ENCODE measurements around the gene NHERF1. TPM values are rescaled to one million over a fixed set of nuclear protein-coding genes. Genes with fewer than 3 reads are reported as not detected.

The NHERF1 gene
- total and polyA plus RNA-seq, 2 of the 4 experiments (the other 2 are of a cell fraction), result 3.8 to 11.8 TPM

DNA sequence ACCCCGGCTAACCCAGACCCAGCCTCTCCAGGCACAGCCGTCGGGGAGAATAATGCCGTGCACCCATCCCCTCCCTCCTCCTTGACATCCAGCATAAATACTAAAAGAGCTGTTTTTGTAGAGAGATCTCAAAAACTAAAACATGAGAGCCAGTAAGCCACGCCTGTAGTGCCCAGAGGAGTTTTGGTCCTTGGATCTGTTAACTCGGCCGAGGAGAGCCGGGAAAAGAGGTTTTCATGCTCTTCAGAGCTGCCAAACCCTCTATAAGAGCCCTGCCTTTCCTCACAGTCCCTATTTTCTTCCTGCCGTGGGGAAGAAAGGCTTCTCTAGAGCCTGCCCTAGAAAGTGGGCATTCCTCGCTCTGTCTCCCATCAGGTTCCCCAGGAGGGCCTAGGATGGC, 57.9 kb downstream of the NHERF1 start:
- intact Hi-C loops (cut with micrococcal nuclease), result no loop called here
- no peak overlapping the region for H2BK20ac ChIP-seq (ENCODE audit: low read depth, low read length)
- H3K9ac ChIP-seq (ENCODE audit: low read depth, low read length), result no peak overlapping the region
- peaks cover 9% of the 10 kb centered on the region for H3K36me3 ChIP-seq (ENCODE audit: control insufficient read depth, insufficient read depth, low read length)
- no peak overlapping the region for H3K27ac ChIP-seq (ENCODE audit: insufficient read depth, low read length)
- H3K79me1 ChIP-seq (ENCODE audit: low read depth in 1 of 2, low read length in 2 of 2), result no peaks in the 10 kb centered on the region
- H3K56ac ChIP-seq (ENCODE audit: extremely low read depth, insufficient read depth, low read length), result no peak overlapping the region
- H3K4me3 ChIP-seq (ENCODE audit: insufficient read depth, low read depth, low read length), result no peak overlapping the region
- no peak overlapping the region for H2AFZ ChIP-seq (replicated peaks; ENCODE audit: low read length, poor library complexity)
- H4K5ac ChIP-seq (ENCODE audit: low read depth, low read length), result no peak overlapping the region
- no peak overlapping the region for H4K91ac ChIP-seq (ENCODE audit: insufficient read depth, low read depth, low read length)
- DNase-seq (no peak), ATAC-seq (ENCODE audit: low read depth) (no peak)
- H2BK15ac ChIP-seq (ENCODE audit: low read depth, low read length), result no peak overlapping the region
- no peak overlapping the region for H2BK5ac ChIP-seq (ENCODE audit: low read depth, low read length, poor library complexity, severe bottlenecking)
- H3K18ac ChIP-seq (ENCODE audit: low read depth, low read length), result no peak overlapping the region
- no CpG with 5 or more reads among the region's 10 CpGs for WGBS, 2 experiments (ENCODE audit: extremely low coverage in 2 of 2, insufficient read length in 1 of 2)
- H4K8ac ChIP-seq (ENCODE audit: low read depth in 2 of 2, low read length in 2 of 2), result no peak overlapping the region
- in situ Hi-C loops (cut with MboI; ENCODE audit: low sequenced_read_pairs), result no loop called here
- H3K23ac ChIP-seq (ENCODE audit: low read depth, low read length), result no peak overlapping the region
- H2AK5ac ChIP-seq (ENCODE audit: low read depth, low read length), result no peak overlapping the region
- H2BK120ac ChIP-seq (ENCODE audit: low read depth, low read length), result no peak overlapping the region
- BruUV-seq (replicated peaks), result no TSS peak
- H2AK9ac ChIP-seq (replicated peaks; ENCODE audit: low read depth, low read length, poor library complexity), result no peak overlapping the region
- POLR2A ChIA-PET (ENCODE audit: unreplicated experiment), result no interaction called here
- no peaks in the 10 kb centered on the region for H3K4me1 ChIP-seq (ENCODE audit: control insufficient read depth, insufficient read depth, low read length)
- CTCF ChIA-PET, result interaction anchor here (0.7 kb wide), 1 partner anchor 15 kb away, joined by 3 read pairs; no protein-coding TSS in a partner anchor
- H4K20me1 ChIP-seq (ENCODE audit: insufficient read depth, low read length), result no peaks in the 10 kb centered on the region; the same call in 1 of the 2 replicates
- dilution Hi-C loops (cut with HindIII; ENCODE audit: low sequenced_read_pairs, unreplicated experiment), result no loop called here
- H3K14ac ChIP-seq (replicated peaks; ENCODE audit: low read depth, low read length), result no peak overlapping the region
- H3K27me3 ChIP-seq (ENCODE audit: control insufficient read depth, insufficient read depth, low read length), result no peaks in the 10 kb centered on the region
- 0 out of 2 replicates have a peak, but pooled peaks cover 2% of the 10 kb centered on the region for H3K9me1 ChIP-seq (ENCODE audit: insufficient read depth, low read length)
- no peaks in the 10 kb centered on the region for H3K9me3 ChIP-seq (ENCODE audit: control insufficient read depth, insufficient read depth, low read length)
- H3K4me2 ChIP-seq (ENCODE audit: low read depth, low read length), result no peak overlapping the region
- H3K4ac ChIP-seq (ENCODE audit: low read depth, low read length), result no peak overlapping the region
- no peak for TF ChIP-seq POLR2A (IDR thresholded peaks at IDR 0.05; ENCODE audit: low read depth, low read length)
- TF ChIP-seq CHD1 (IDR thresholded peaks at IDR 0.05; ENCODE audit: low read depth, low read length), result no peak
- no peak for TF ChIP-seq MAZ (IDR thresholded peaks at IDR 0.05; ENCODE audit: borderline replicate concordance, low read depth, low read length)
- TF ChIP-seq NFE2L2 (IDR thresholded peaks at IDR 0.05; ENCODE audit: low read depth, low read length), result no peak
- TF ChIP-seq FOS (IDR thresholded peaks at IDR 0.05; ENCODE audit: low read depth, low read length), result no peak
- no peak for TF ChIP-seq MXI1 (IDR thresholded peaks at IDR 0.05; ENCODE audit: borderline replicate concordance, low read depth, low read length)
- no peak for TF ChIP-seq SMC3 (IDR thresholded peaks at IDR 0.05; ENCODE audit: low read depth, low read length)
- TF ChIP-seq RAD21 (IDR thresholded peaks at IDR 0.05; ENCODE audit: low read length), result no peak
- TF ChIP-seq, protein P1, sequence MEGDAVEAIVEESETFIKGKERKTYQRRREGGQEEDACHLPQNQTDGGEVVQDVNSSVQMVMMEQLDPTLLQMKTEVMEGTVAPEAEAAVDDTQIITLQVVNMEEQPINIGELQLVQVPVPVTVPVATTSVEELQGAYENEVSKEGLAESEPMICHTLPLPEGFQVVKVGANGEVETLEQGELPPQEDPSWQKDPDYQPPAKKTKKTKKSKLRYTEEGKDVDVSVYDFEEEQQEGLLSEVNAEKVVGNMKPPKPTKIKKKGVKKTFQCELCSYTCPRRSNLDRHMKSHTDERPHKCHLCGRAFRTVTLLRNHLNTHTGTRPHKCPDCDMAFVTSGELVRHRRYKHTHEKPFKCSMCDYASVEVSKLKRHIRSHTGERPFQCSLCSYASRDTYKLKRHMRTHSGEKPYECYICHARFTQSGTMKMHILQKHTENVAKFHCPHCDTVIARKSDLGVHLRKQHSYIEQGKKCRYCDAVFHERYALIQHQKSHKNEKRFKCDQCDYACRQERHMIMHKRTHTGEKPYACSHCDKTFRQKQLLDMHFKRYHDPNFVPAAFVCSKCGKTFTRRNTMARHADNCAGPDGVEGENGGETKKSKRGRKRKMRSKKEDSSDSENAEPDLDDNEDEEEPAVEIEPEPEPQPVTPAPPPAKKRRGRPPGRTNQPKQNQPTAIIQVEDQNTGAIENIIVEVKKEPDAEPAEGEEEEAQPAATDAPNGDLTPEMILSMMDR (conservative IDR thresholded peaks at IDR 0.05; ENCODE audit: low read depth, low read length), result no peak
- no peak for TF ChIP-seq RFX5 (IDR thresholded peaks at IDR 0.05; ENCODE audit: low read depth, low read length)
- TF ChIP-seq CEBPB (IDR thresholded peaks at IDR 0.05; ENCODE audit: low read depth, low read length), result no peak
- no peak for TF ChIP-seq RCOR1 (IDR thresholded peaks at IDR 0.05; ENCODE audit: insufficient replicate concordance, low read length)
- TF ChIP-seq MAFK (IDR thresholded peaks at IDR 0.05; ENCODE audit: low read depth, low read length), result no peak
- TF ChIP-seq, protein P2, sequence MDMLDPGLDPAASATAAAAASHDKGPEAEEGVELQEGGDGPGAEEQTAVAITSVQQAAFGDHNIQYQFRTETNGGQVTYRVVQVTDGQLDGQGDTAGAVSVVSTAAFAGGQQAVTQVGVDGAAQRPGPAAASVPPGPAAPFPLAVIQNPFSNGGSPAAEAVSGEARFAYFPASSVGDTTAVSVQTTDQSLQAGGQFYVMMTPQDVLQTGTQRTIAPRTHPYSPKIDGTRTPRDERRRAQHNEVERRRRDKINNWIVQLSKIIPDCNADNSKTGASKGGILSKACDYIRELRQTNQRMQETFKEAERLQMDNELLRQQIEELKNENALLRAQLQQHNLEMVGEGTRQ (IDR thresholded peaks at IDR 0.05; ENCODE audit: low read depth, low read length), result no peak
- TF ChIP-seq, protein P3, sequence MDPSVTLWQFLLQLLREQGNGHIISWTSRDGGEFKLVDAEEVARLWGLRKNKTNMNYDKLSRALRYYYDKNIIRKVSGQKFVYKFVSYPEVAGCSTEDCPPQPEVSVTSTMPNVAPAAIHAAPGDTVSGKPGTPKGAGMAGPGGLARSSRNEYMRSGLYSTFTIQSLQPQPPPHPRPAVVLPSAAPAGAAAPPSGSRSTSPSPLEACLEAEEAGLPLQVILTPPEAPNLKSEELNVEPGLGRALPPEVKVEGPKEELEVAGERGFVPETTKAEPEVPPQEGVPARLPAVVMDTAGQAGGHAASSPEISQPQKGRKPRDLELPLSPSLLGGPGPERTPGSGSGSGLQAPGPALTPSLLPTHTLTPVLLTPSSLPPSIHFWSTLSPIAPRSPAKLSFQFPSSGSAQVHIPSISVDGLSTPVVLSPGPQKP (IDR thresholded peaks at IDR 0.05; ENCODE audit: borderline replicate concordance, low read depth, low read length), result no peak
- TF ChIP-seq BHLHE40 (IDR thresholded peaks at IDR 0.05; ENCODE audit: low read depth, low read length), result no peak
